HG03108 (cell line): ENCODE results near the gene KRT7.

ENCODE experiments used
- ATAC-seq: cut with Tn5 transposase; IDR thresholded peaks from one replicate; pipeline ENCODE4 v1.9.1; 2021; ENCODE audit warnings: moderate library complexity; ENCODE audit not compliant: unreplicated experiment

The KRT7 gene

GRCh38 chr12:52296572-52297215 lies 63.7 kb downstream of the KRT7 start:
- ATAC-seq, result no peak
